Osteocyte (in vitro differentiated cells): ENCODE results near the gene PGBD2. TPM values are rescaled to one million over a fixed set of nuclear protein-coding genes. Genes with fewer than 3 reads are reported as not detected.

Experiments used
- DNase-seq: peaks from one replicate; pipeline ENCODE4 v3.0.0; 2021; ENCODE audit warnings: mixed read lengths; ENCODE audit not compliant: unreplicated experiment; ENCODE audit errors: extremely low spot score
- H3K27ac Mint-ChIP-seq: one replicate; pipeline ENCODE4 v1.8.0; 2021; ENCODE audit warnings: mild to moderate bottlenecking, mixed read lengths; ENCODE audit not compliant: unreplicated experiment
- H3K27me3 Mint-ChIP-seq: one replicate; pipeline ENCODE4 v1.8.0; 2021; ENCODE audit warnings: mixed read lengths; ENCODE audit not compliant: unreplicated experiment
- H3K36me3 Mint-ChIP-seq: one replicate; pipeline ENCODE4 v1.8.0; 2021; ENCODE audit warnings: mixed read lengths; ENCODE audit not compliant: unreplicated experiment
- H3K4me1 Mint-ChIP-seq: one replicate; pipeline ENCODE4 v1.8.0; 2021; ENCODE audit warnings: mixed read lengths; ENCODE audit not compliant: unreplicated experiment
- H3K4me3 Mint-ChIP-seq: one replicate; pipeline ENCODE4 v1.8.0; 2021; ENCODE audit warnings: mild to moderate bottlenecking, moderate library complexity, mixed read lengths; ENCODE audit not compliant: unreplicated experiment
- H3K9me3 Mint-ChIP-seq: one replicate; pipeline ENCODE4 v1.8.0; 2021; ENCODE audit warnings: mixed read lengths; ENCODE audit not compliant: unreplicated experiment
- long read RNA-seq: library from polyadenylated mRNA; unstranded; transcript quantifications from one replicate; pipeline ENCODE4 v2.0.0, GENCODE V29; 2021
- total RNA-seq: library from RNA; stranded (reverse); gene quantifications from 2 replicates; pipeline ENCODE4 v1.2.1, GENCODE V29; 2021
- TF ChIP-seq, protein P1 (sequence below): fragments of 200-600 bp; sonication (generic); IDR thresholded peaks from 2 replicates; pipeline ENCODE4 v1.5.0; 2021; ENCODE audit warnings: antibody characterized with exemption, mild to moderate bottlenecking, moderate library complexity

PGBD2 gene
- 8.3 and 9.4 TPM in 2 replicates for total RNA-seq
- long read RNA-seq, transcript PGBD2-201 (3 exons, 2,136 nt) = major isoform, 38 of 63 reads
- long read RNA-seq, transcript PGBD2-202 (3 exons, 2,879 nt) = minor isoform, 7 of 63 reads
- long read RNA-seq, partial matches to known transcripts = 9 of 63 reads
- long read RNA-seq, other reads (novel, unspliced or antisense) = 9 of 63 reads

DNA sequence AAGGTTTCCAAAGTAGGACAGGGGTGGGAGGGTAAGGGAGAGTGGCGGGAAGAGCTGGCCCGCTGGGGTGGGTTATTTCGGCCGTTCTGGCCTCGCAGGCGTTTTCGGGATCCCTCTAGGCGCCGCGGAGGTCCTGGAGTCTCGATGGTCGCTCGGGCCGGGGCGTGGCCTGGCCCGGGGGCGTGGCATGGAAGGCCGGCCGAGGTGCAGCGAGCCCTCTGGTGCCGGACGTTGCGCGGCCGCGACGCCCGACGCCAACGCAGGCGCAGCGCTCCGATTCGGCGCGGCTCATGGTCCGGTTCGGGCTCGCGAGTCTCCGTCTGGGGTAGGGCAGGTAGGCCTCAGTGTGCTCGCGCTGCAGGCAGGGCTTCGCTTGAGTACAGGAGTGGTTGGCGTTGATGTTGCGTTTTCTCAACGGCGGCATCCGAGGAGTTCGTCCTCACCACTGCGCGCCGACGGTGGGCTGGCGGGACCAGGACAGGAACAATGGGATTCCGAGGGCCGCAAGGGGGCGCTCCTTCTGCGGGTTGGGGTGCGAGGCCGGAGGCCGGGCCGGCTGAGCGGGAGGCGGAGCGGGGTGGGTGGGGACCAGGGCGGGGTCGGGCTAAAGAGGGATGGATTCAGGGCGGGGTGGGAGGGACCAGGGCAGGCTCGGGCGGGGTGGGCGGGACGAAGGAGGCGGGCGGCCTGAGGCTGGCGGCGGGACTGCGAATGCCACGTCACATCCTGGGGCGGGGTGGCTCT, at the start of gene PGBD2:
Gene PGBD2, plus strand, starts transcription at position 227 of the 744 bp plus-strand sequence. CDS start 7,628 bp downstream, outside the sequence.
- Mint-ChIP-seq H3K27me3 (peaks cover 23% of the 10 kb centered on the region), H3K27ac (peak within 1 kb of the TSS; percentile 99), H3K9me3 (no peaks in the 10 kb centered on the region), H3K36me3 (no peaks in the 10 kb centered on the region), H3K4me3 (peak within 1 kb of the TSS; percentile 97), H3K4me1 (peaks cover 22% of the 10 kb centered on the region)
- TF ChIP-seq, protein P1, sequence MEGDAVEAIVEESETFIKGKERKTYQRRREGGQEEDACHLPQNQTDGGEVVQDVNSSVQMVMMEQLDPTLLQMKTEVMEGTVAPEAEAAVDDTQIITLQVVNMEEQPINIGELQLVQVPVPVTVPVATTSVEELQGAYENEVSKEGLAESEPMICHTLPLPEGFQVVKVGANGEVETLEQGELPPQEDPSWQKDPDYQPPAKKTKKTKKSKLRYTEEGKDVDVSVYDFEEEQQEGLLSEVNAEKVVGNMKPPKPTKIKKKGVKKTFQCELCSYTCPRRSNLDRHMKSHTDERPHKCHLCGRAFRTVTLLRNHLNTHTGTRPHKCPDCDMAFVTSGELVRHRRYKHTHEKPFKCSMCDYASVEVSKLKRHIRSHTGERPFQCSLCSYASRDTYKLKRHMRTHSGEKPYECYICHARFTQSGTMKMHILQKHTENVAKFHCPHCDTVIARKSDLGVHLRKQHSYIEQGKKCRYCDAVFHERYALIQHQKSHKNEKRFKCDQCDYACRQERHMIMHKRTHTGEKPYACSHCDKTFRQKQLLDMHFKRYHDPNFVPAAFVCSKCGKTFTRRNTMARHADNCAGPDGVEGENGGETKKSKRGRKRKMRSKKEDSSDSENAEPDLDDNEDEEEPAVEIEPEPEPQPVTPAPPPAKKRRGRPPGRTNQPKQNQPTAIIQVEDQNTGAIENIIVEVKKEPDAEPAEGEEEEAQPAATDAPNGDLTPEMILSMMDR = peak; percentile 75
- peak; percentile 98 for DNase-seq

DNA sequence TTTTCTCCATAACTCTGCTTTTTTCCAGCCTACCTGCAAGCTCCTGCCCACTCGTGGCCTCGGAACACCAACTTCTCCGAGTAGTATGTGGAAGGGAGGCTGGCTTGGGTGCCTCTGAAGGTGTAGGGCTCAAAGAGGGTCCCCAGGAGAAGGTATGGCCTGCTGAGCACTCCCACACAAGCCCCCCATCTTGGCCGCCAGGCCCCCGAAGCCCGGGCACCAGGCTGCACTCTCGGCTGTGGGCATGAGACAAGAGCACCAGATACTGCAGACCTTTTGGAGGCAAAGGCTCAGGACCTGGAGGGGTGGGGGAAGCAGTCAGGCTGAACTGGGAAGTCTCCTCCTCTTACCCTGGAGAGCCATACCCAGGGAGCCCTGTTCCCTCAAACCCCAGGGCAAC, 48.8 kb upstream of the PGBD2 start:
- peak overlapping the region; percentile 85 for H3K4me3 Mint-ChIP-seq
- peaks cover 18% of the 10 kb centered on the region for H3K4me1 Mint-ChIP-seq
- H3K27me3 Mint-ChIP-seq = no peaks in the 10 kb centered on the region
- TF ChIP-seq, protein P1 = no peak
- H3K36me3 Mint-ChIP-seq = peaks cover 1% of the 10 kb centered on the region
- no peaks in the 10 kb centered on the region for H3K9me3 Mint-ChIP-seq
- peak overlapping the region; percentile 42 for H3K27ac Mint-ChIP-seq
- DNase-seq = peak; percentile 71

GRCh38 chr1:248857749-248858095, 48.3 kb upstream of the PGBD2 start:
- Mint-ChIP-seq H3K36me3 (peaks cover 1% of the 10 kb centered on the region), H3K27ac (peak overlapping the region; percentile 88), H3K27me3 (no peaks in the 10 kb centered on the region), H3K9me3 (no peaks in the 10 kb centered on the region), H3K4me1 (peaks cover 21% of the 10 kb centered on the region), H3K4me3 (peak overlapping the region; percentile 85)
- TF ChIP-seq, protein P1 = no peak
- DNase-seq = peak; percentile 60

DNA sequence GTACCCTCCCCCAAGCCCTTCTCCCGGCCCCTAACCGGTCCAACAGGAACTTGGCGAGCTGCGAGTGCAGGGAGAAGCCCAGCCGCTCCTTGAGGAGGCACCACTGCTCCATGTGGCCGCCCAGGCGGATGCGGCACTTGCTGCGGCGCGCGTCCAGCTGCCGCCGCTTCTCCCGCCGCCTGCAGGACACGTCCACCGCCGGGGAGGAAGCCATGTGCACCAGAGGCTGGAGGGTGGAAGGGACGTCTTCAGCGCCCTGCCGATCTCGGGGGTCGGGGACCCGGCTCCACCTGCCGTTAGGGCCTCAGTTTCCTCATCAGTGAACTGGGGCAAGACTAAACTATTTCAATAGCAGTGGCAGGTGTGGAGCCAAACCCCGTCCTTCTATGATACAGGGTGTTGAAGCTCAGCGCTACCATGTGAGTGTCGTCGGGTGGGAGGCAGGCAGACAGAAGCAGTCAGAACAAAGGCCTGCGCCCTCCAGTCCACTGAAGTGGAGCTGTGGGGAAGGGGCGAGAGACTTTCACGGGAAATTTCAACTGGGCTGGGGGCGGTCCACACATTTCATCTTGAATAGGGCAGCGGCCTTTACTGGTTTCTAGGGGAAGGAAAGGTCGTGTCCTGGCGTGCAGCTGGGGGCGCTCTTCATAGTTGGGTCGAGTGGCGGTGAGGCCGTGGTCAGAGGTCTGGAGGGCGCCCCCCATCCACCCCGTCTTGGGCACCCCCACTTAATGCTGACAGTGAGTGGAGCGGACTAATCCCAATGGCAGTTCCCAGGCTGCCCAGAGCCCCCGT, 47.7 kb upstream of the PGBD2 start:
- Mint-ChIP-seq H3K4me3 (peak overlapping the region; percentile 85), H3K27ac (peak overlapping the region; percentile 88), H3K27me3 (no peaks in the 10 kb centered on the region), H3K4me1 (peaks cover 25% of the 10 kb centered on the region), H3K36me3 (peaks cover 1% of the 10 kb centered on the region), H3K9me3 (no peaks in the 10 kb centered on the region)
- TF ChIP-seq, protein P1 = peak; percentile 30
- no peak for DNase-seq
